Psoas muscle (tissue), 8 donors: ENCODE data around the gene BIRC3. TPM values are rescaled to one million over a fixed set of nuclear protein-coding genes. Genes with fewer than 3 reads are reported as not detected.

Experiments
- ATAC-seq, 4 donors: fragments of 200-7000 bp; cut with Tn5 transposase; one replicate each; pipeline ENCODE4 v1.9.1; 2020; ENCODE audit warnings: moderate library complexity in 3 of 4, mild to moderate bottlenecking in 2 of 4
- DNase-seq, 2 donors: peaks; one replicate each; pipeline ENCODE4 v3.0.0-alpha.2; 2020
- H3K27ac ChIP-seq: fragments of 200-600 bp; one replicate; pipeline ENCODE4 v1.8.0; 2022
- H3K27me3 ChIP-seq, 3 donors: fragments of 200-600 bp in 1 of 3; one replicate each; pipeline versions ENCODE4 v1.6.1 to v1.8.0; 2013 to 2022; ENCODE audit warnings: low read length in 2 of 3, mild to moderate bottlenecking in 2 of 3, moderate library complexity in 1 of 3; ENCODE audit not compliant: insufficient read depth in 3 of 3
- H3K36me3 ChIP-seq, 2 donors: fragments of 200-600 bp in 1 of 2; one replicate each; pipeline versions ENCODE4 v1.6.1 to v1.8.0; 2013 to 2022; ENCODE audit warnings: low read depth in 1 of 2, mild to moderate bottlenecking in 1 of 2, moderate library complexity in 1 of 2; ENCODE audit not compliant: insufficient read depth in 1 of 2
- H3K4me1 ChIP-seq: fragments of 200-600 bp; one replicate; pipeline ENCODE4 v1.8.0; 2022
- H3K4me3 ChIP-seq: fragments of 200-600 bp; one replicate; pipeline ENCODE4 v1.8.0; 2022; ENCODE audit warnings: mild to moderate bottlenecking
- H3K9me3 ChIP-seq: fragments of 200-600 bp; one replicate; pipeline ENCODE4 v1.8.0; 2022
- WGBS, 3 donors: extraction: QIAGEN DNeasy Blood & Tissue Kit; methylation state at CpG; one replicate each; pipeline versions ENCODE4 v1.1.6 to v1.1.7; 2013; 5-methylcytosine and 5-hydroxymethylcytosine counted together
- intact Hi-C, 2 donors: fragments of 100-400 bp; cut with DNase I; formaldehyde crosslinking; loops; one replicate each; pipeline versions ENCODE4 v1.11.0 to v1.14.2; 2022
- polyA plus RNA-seq, 3 donors: library from polyadenylated mRNA; stranded (reverse); fragments of 200-250 nt; gene quantifications; one replicate each; pipeline ENCODE4 v1.2.3, GENCODE V29; 2013
- total RNA-seq, 4 donors: library from RNA; stranded (reverse); fragmentation: NEBNext Ultra II Directional in 2 of 4; extraction: Animal tissue kit (Norgen Biotek cat#: 25700) in 2 of 4; gene quantifications; one replicate each; pipeline versions ENCODE4 v1.2.1 to v1.2.4, GENCODE V29; 2021 to 2023
- TF ChIP-seq, protein P1 (sequence below): fragments of 200-600 bp; IDR thresholded peaks from one replicate; pipeline ENCODE4 v1.8.0; 2022; ENCODE audit warnings: antibody characterized with exemption
- donor health status: healthy with polysubstance abuse.
- donor health status: DM: no; HTN: no; CAD: no; lungs with moderate emphysema.
- donor health status: Bipolar disorder and iron deficiency.
- donor health status: healthy.
- donor health status: DM: yes; HTN: yes; CAD: no.
- donor health status: DM: no; HTN: no; CAD: no.
- donor health status: DM: no; HTN: no; CAD: no.
- donor health status: DM: yes; HTN: yes; CAD: no.

Gene BIRC3
- total and polyA plus RNA-seq, 7 donors: 0.97 to 3.8 (median 2.3) TPM

DNA sequence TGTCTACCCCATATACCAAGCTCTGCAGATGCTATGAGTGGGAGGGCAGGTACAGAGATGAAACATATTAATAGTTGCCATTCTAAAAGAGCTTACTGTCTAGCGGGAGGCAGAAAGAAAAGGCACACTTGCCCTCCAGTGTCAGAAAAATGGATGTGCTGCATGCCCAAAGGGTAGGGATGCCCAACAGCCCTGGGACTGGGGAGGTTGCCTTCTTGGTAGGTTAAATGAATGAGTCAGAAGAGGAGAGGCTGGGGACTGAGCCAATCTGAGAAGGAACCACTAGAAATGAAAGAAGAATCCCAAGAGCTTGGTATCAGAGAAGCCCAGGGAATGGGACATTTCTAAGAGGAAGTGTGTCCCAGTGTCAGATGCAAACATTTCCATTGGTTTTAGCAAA lies 1.2 kb downstream of the BIRC3 start:
- Histone ChIP-seq H3K36me3 (no peaks in the 10 kb centered on the region), H3K9me3 (no peaks in the 10 kb centered on the region), H3K4me3 (peak overlapping the region; percentile 61), H3K27me3 (no peaks in the 10 kb centered on the region), H3K27ac (no peak overlapping the region), H3K4me1 (no peaks in the 10 kb centered on the region)
- intact Hi-C loops: no loop called here
- TF ChIP-seq, protein P1, sequence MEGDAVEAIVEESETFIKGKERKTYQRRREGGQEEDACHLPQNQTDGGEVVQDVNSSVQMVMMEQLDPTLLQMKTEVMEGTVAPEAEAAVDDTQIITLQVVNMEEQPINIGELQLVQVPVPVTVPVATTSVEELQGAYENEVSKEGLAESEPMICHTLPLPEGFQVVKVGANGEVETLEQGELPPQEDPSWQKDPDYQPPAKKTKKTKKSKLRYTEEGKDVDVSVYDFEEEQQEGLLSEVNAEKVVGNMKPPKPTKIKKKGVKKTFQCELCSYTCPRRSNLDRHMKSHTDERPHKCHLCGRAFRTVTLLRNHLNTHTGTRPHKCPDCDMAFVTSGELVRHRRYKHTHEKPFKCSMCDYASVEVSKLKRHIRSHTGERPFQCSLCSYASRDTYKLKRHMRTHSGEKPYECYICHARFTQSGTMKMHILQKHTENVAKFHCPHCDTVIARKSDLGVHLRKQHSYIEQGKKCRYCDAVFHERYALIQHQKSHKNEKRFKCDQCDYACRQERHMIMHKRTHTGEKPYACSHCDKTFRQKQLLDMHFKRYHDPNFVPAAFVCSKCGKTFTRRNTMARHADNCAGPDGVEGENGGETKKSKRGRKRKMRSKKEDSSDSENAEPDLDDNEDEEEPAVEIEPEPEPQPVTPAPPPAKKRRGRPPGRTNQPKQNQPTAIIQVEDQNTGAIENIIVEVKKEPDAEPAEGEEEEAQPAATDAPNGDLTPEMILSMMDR: no peak
- DNase-seq (no peak), ATAC-seq (no peak)
- 70 to 93% (median 77%) methylated on average over 1 of the region's 1 CpG for WGBS, 3 donors

DNA sequence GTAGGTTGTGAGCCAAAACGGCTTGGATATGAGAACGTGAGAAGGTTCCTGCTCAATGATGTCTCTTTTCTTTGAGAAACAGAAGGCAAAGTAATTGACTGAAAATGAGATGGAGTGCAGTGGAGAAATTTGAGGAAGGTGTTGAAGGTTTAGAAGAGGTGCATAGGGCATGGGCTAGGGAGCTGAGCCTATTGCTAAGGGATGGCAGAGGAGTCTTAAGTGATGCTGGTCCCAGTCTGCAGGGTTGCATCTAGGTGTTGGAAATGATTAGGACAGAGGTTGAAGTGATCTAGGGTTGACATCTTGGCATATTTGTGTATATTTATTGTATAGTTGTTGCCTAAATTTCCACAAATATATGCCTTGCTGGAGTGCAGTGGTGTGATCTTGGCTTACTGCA lies 2.3 kb downstream of the BIRC3 start:
- DNase-seq: no peak
- no peaks in the 10 kb centered on the region for H3K27me3 ChIP-seq
- TF ChIP-seq, protein P1: no peak
- H3K4me3 ChIP-seq: no peak overlapping the region
- WGBS, 3 donors: 48 to 80% (median 59%) methylated on average over 2 of the region's 2 CpGs
- no peaks in the 10 kb centered on the region for H3K4me1 ChIP-seq
- H3K36me3 ChIP-seq: no peaks in the 10 kb centered on the region
- no peak for ATAC-seq
- no peak overlapping the region for H3K27ac ChIP-seq
- intact Hi-C loops: no loop called here
- no peaks in the 10 kb centered on the region for H3K9me3 ChIP-seq

DNA sequence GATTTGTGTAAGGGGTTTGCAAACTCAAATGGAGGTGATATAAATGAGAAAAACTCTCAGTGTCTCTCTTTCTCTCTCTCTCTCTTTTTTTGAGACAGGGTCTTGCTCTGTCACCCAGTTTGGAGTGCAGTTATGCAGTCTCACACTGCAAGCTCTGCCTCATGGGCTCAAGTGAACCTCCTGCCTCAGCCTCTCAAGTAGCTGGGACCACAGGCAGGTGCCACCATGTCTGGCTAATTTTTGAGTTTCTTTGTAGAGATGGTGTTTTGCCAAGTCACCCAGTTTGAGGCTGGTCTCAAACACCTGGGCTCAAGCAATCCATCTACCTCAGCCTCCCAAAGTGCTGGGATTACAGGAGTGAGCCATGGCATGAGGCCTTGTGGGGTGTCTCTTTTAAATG lies 2.9 kb downstream of the BIRC3 start:
- Histone ChIP-seq H3K36me3 (no peaks in the 10 kb centered on the region), H3K27ac (no peak overlapping the region), H3K9me3 (no peaks in the 10 kb centered on the region), H3K4me3 (no peak overlapping the region), H3K27me3 (no peaks in the 10 kb centered on the region), H3K4me1 (no peaks in the 10 kb centered on the region)
- intact Hi-C loops: no loop called here
- TF ChIP-seq, protein P1: no peak
- DNase-seq: no peak
- ATAC-seq: no peak

DNA sequence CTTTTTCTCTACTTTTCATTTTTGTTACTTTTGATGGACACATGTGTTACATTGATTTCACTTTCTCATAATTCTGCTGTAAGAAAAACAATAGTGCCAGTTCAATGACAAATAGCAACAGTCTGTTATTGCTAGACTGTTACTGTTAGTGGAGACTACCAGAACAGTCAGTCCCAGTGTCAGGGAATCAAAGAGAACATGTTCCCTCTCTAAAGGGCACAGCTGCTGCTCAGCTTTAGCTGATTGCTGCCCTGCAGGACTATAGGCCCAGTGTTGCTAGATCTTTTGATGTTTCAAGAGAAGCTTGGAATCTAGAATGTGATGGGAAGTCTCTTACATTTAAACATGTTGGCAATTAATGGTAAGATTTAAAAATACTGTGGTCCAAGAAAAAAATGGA lies 3.4 kb downstream of the BIRC3 start:
- Histone ChIP-seq H3K36me3 (no peaks in the 10 kb centered on the region), H3K27me3 (no peaks in the 10 kb centered on the region), H3K9me3 (no peaks in the 10 kb centered on the region), H3K4me3 (no peak overlapping the region), H3K27ac (no peak overlapping the region), H3K4me1 (no peaks in the 10 kb centered on the region)
- intact Hi-C loops: no loop called here
- TF ChIP-seq, protein P1: no peak
- DNase-seq: no peak
- no peak for ATAC-seq

DNA sequence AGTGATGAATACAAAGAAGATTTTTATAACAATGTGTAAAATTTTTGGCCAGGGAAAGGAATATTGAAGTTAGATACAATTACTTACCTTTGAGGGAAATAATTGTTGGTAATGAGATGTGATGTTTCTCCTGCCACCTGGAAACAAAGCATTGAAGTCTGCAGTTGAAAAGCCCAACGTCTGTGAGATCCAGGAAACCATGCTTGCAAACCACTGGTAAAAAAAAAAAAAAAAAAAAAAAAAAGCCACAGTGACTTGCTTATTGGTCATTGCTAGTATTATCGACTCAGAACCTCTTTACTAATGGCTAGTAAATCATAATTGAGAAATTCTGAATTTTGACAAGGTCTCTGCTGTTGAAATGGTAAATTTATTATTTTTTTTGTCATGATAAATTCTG lies 5.3 kb downstream of the BIRC3 start:
- H3K36me3 ChIP-seq: peaks cover 0 to 8% of the 10 kb centered on the region in 2 donors
- H3K27me3 ChIP-seq: no peaks in the 10 kb centered on the region
- WGBS, 3 donors: 51 to 58% (median 57%) methylated on average over 2 of the region's 2 CpGs
- ATAC-seq (no peak), DNase-seq (no peak)
- TF ChIP-seq, protein P1: no peak
- H3K9me3 ChIP-seq: no peaks in the 10 kb centered on the region
- no peak overlapping the region for H3K27ac ChIP-seq
- H3K4me1 ChIP-seq: no peaks in the 10 kb centered on the region
- intact Hi-C loops: no loop called here
- H3K4me3 ChIP-seq: no peak overlapping the region
